ENCODE results near the gene AMOTL2.

The AMOTL2 gene

GRCh38 chr3:134330883-134331810 lies 43.1 kb downstream of the AMOTL2 start:
- no peak for DNase-seq

GRCh38 chr3:134328846-134329245 lies 45.4 kb downstream of the AMOTL2 start:
- no peak for DNase-seq

- no peak for DNase-seq
Measured at GRCh38 chr3:134328147-134328591, 46.1 kb downstream of the AMOTL2 start.

- no peak for DNase-seq
Measured at GRCh38 chr3:134327594-134327975, 46.7 kb downstream of the AMOTL2 start.

- DNase-seq: no peak
Measured at GRCh38 chr3:134326760-134327593, 47.3 kb downstream of the AMOTL2 start.

GRCh38 chr3:134326126-134326525 lies 48.1 kb downstream of the AMOTL2 start:
- no peak for DNase-seq

GRCh38 chr3:134325706-134326105 lies 48.5 kb downstream of the AMOTL2 start:
- DNase-seq: no peak

GRCh38 chr3:134325061-134325705 lies 49.1 kb downstream of the AMOTL2 start:
- no peak for DNase-seq

GRCh38 chr3:134323966-134324962 lies 50.0 kb downstream of the AMOTL2 start:
- no peak for DNase-seq

GRCh38 chr3:134322286-134322685 lies 52.0 kb downstream of the AMOTL2 start:
- DNase-seq: no peak

- no peak for DNase-seq
Measured at GRCh38 chr3:134320749-134321148, 53.5 kb downstream of the AMOTL2 start.

- DNase-seq: no peak
Measured at GRCh38 chr3:134319931-134320330, 54.3 kb downstream of the AMOTL2 start.

GRCh38 chr3:134318166-134318565 lies 56.1 kb downstream of the AMOTL2 start:
- DNase-seq: no peak

GRCh38 chr3:134317106-134317947 lies 56.9 kb downstream of the AMOTL2 start:
- DNase-seq: no peak

- no peak for DNase-seq
Measured at GRCh38 chr3:134315286-134316106, 58.8 kb downstream of the AMOTL2 start.

GRCh38 chr3:134314588-134315285 lies 59.5 kb downstream of the AMOTL2 start:
- DNase-seq: no peak

- DNase-seq: no peak
Measured at GRCh38 chr3:134313847-134314587, 60.2 kb downstream of the AMOTL2 start.

Data from NCI-H69 (cell line).